NCI-H345 treated with DMSO at 0.1 percent for 48 hours (cell line): ENCODE results near the gene TREM2.
"Not testable (repeated sequence)": the region's sequence is repeated elsewhere in the genome, so short reads cannot be mapped to it uniquely, and the experiment has no call there.

Experiments
- DNase-seq: peaks from one replicate; lab custom pipeline; 2025; ENCODE audit not compliant: unreplicated experiment; lab: John Stamatoyannopoulos, UW

TREM2 gene

DNA sequence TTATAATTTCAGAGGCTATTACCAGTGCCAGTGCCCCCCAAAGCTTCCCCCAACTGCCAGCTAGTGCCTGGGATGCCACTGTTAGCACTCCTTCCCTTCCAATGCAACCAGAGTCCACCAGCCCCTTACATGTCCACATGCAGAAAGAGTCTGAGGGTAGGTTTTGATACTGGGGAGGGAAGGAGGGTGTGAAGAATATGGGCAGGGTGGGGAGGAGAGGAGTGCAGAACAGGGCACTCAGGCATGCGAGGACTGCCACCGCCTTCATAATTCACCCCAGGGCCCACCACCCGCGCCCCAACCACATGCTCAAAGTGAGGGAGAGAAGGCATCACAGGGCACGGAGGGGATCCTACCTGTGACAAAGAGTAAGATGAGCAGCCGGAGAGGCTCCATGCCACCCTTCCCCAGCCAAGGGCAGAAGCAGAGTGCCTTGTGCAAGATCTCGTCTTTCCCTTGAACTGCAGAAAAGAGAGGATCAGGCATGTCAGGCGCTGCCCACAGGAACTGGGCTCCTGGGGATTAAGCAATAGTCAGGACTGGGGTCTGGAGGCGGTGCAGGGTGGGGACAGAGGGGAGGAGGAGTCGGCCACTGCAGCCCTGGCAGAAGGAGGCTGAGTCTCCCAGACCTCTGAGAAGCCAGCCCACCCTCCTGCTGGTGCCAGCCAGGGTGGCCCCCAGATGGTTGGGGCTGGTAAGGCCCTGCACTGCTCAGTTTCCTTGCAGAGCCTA lies at the start of gene TREM2:
TREM2 (minus strand) TSS at position 430 of the 732 bp plus-strand sequence; CDS start at position 396, 34 bp downstream.
- no peak for DNase-seq

DNA sequence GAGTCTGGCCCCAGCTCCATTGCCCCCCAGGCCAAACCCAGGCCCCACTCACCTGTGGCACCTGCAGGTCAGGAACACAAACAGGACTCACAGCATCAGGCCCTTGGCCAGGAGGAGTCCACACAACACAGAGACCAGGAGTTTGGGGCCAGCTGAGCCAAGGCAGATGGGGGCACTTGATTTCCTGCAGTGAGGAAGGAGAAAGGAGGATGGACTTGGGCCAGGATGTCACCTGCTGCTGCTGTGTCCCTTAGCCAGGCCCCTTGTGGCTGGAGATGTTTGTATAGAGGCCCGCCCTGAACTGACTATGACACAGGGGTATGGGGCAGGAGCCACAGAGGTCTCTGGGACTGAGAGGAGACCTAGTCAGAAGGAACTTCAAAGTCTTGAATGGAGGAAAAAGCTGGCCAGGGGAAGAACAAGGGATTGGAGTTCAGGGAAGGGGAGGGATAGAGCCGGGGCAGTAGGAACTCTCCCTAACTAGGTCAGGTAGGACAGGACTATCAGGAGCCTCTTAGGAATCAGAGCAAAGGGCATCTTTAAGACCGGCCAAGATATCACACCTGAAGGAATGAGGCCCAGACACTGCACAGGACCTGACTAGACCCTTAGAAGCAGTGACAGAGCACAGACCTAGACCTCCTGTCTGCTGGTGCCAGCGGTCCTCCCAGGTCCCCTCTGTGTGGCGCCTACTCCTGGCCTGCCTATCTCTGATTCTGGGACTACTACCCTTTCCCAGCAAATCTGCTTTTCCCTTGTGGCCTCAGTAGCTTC lies 46.8 kb upstream of the TREM2 start:
- DNase-seq: no peak

DNA sequence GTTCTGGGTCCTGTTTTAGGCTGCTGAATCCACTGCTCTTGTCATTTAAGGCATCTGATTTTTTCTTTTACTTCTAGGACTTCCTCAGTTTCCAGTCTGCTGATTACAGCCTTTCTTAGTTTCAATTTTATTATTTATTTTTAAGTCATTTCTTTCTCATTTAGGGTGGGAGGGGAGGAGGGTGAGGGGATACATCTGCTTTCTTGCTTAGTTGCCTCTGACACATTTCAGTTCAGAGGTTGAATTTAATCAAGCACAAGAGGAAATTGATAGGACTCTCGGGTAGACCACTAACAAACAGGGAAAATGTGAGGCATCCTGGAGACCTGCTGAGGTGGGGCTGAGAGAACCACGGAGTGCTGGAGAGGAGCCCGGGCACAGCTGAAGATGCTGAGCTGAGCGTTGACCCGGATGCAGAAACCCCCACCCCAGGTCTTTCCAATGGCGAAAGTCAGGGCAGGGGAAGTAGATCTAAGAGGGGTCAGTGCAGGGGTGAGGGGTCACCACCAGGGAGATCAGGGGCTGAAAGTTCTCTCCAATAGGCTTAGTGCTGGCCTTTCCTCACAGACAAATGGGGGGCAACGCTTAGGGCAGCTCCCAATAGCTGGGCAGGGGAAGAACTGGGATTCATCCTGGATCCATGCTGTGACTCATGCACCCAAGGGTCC lies 45.7 kb upstream of the TREM2 start:
- no peak for DNase-seq

DNA sequence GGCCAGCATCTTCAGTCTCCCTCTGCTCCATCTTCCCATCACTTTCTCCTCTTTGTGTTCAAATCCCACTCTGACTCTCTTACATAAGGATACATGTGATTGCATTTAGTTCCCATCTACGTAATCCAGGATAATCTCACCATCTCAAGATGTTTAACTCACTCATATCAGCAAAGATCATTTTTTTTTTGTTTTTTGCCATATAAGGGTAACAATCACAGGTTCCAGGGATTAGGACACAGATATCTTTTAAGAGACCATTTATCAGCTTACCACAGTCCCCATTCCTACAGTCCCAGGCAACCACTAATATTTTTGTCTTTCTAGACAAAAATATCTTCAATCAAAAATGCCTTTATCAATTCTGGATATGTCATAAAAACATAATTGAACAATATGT lies 41.2 kb upstream of the TREM2 start:
- DNase-seq: no peak

DNA sequence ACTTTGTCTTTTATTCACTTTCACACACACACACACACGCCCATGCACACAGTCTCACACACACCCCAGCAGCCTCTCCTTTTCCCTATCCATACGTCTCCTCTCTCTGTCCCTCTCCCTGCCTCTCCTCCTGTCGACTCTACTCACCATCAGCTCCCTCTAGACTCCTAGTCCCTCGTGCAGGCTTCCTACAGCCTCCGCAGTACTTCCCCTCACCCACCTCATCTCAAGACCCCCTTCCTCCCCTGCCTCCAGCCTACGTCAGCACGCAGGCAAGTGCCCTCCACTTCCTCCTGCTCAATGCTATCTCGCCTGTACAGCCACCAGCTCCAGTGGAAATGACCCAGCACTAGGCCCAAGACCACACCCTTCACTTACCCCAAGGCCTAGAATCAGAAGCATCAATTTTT lies 38.9 kb upstream of the TREM2 start:
- DNase-seq: no peak

DNA sequence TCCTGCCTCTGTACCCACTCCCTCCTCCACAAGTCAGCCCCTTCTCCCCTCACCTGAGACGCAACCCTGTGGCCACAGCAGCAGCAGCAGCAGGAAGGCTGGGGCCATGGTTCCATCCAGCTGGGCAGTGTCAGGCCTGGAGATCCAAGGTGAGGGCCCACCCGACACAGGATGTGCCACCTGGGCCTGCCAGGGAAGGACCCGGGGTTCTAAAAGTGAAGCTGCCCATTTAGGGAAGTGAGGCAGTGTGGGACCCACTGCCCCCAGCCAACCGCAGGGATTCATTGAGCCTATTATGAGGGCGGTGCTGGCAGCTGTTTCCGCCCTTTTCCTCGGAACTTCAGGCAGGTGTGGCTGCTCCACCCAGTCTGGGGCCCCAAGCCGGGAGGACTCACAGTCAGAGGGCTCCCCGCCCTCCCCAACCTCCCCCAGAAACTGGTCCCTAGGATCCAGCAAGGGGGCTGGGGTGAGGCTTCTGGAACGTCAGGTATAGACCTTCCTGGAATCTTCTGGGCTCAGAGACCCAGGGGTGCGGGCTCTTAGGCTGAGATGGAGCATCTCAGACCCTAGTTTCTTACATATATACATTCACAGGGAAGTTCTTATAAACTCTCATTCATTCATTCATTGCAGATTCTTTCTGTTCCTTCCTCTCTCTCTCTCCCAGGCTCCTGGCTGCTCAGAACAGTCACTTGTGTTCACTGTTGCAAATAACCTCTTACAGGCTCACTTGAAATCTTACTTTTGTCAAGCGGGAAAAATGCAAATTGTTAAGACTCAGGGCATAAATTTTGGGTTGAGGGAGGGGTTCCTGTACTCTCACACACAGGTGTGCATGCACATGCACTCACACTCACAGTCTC lies 38.2 kb upstream of the TREM2 start, which contains the start of gene TREML2:
TREML2 (minus strand) TSS at position 249 of the 863 bp plus-strand sequence; CDS start at position 108, 141 bp downstream.
- DNase-seq: no peak

DNA sequence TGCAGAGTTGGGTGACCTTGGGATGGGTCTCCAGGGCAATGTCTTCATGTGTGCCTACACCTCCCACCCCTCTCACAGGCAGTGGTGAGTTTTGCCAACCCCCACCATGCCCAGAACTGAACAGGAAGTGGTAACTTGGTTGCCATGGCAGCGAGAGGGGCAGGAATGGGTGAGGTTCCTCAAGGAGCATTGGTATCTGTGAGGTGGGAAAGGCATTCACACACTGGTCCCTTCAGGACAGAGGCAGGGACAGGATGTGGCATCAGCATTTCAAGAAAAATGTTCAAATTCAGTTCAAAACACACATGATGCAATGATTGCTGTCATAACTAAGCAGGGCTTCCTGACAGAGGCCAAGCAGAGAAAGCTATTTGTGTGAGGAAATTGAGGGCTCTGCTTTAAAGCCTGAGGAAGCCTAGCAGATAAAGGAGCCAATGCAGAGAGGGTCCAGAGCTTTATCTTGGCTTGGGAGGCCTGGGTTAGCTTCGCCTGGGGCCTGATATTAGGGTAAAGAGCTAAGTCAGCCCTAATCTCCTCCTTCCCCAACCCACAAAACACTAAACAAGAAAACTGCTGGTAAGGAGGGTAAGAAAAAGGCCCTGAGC lies 37.5 kb upstream of the TREM2 start:
- no peak for DNase-seq

DNA sequence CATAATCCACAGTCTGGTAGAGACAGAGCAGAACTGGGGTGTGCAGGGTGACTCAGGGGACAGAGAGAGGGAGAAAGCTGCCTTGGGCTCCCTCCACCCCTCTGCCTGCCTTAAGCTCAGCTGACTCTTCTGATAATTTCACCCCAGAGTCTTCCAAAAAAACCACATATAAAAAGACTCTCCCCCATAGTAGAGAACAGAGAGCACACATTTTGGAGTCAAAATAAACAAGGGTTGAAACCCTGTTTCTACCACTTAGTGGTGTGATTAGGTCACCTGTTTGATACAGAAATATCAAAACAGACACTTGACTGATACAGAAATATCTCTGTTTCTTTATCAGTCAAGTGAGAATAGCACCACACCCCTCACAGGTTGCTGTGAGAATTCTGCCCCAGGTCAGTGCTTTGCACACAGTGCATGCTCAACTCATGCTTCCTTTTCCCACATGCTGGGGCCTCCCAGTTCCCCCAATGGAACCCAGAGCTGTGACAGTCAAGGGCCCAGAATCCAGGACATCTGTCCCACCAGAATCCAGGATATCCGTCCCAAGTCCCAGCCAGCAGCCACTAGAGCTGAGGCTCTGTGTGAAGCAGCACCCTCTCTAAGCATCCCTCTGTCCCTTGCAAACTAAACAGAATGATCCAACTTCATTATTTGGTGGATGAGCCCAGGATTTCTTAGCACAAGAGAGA lies 36.8 kb upstream of the TREM2 start:
- DNase-seq: no peak

DNA sequence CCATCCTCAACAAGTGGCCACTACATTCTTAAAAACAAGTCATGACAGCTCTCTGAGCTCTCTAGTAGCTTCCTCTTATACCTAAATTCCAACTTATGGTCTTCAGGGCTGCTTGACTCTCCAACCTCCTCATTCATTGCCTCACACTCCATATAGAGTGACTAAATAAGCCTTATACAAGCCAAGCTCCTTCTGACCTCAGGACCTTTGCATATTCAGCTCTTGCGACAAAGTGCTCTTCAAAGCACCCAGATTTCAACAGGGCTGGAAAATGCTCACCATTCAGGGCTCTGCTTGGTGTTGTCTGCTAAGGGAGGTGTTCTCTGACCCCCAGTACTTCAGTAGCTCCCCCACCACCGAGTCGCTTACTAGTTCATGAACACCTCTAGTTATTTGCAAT lies 34.3 kb upstream of the TREM2 start:
- DNase-seq: no peak

DNA sequence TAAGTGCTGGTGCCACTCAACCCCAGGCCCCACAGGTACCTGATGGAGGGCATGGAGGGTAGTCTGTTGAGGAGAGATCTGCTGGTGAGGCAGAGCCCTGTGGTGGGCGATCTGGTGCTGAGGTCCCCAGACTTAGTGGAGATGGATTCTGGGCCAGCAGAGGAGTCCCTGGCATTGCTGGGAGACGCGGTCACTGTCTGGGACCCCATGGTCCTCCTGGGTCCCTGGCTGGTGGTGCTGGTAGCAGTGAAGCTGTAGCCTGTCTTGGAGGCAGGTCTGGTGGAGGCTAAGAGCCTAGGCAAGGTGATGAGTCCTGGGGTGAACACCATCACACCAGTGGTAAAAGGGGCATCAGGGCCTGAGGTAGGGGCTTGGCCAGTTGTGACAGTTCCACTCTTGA lies 31.5 kb upstream of the TREM2 start:
- no peak for DNase-seq

DNA sequence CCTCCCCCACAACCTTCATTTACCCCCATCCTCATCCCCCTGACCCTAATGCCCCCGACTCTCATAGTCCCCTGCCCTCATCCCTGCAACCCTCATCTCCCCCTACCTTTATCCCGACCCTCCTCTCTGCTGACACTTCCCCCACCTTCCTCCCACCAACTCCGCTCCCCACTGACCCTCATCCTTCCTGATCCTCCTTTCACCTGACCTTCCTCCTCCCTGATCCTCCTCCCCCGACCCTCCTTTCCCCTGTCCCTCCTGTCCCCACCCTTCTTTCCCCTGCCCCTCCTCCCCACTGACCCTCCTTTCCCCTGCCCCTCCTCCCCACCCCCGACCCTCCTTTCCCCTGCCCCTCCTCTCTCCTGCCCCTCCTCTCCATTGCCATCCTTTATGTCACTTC lies 31.0 kb upstream of the TREM2 start:
- no peak for DNase-seq

DNA sequence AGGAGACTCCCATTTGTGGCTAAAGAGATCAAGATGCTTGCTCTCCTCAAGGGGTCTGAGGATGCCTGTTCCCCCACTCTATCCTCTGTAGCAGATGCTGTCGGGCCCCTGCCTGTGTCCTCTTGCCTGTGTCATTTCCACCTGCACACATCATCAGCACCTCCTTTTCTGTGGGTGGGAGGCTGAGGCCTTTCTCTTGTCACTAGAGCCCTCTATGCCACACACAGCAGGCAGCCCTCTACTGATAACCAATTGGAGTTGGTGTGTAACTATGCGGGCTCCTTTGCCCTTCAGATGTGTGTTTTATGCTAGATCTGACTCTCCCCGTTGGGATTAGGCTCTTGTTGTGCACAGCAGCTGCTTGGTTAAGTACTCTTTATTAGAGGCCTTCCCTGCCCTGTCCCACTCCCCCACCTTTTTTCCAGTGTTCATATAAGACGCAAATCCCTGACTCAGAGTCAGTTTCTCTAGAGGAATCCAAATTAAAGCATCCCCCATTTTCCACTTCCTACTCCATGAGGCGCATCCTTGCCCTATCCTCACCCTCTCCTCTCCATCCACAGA lies 30.3 kb upstream of the TREM2 start:
- DNase-seq: no peak

DNA sequence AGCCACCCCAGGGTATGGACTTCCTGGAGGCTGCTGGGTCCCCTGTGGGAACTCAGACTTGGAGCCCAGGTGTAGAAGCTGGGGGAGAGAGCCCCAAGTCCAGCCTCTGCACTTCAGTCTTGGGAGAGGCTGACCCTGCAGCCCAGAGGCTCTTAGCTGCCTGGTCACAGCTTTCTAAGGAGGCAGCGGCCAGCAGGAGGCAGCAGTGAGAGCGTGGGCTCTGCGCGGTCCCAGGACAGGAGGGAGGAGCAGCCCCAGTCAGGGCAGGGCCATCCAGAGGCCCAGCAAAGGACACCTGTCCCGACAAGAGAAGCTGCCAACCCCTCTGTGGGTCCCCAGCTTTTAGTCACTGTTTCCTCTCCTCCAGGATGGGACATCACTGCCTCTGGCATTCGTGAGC lies 28.7 kb upstream of the TREM2 start:
- no peak for DNase-seq

DNA sequence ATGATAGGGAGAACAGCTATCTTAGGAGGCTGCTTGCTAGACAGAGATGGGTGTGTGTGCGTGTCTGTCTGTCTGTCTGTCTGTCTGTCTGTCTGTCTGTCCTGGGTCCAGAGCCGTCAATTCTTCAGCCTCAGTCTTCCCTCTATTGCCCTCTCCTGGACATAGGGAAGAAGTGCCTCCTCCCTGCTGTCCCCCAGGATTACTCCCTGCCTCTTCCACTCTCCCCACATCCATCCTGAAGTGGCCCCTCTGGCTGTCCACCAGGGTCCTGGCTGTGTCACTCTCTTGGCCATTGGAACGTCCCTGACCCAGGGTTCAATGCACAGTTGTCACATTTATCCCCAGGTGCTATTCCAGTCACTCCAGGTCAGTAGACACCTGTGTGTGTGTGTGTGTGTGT lies 27.9 kb upstream of the TREM2 start:
- no peak for DNase-seq

DNA sequence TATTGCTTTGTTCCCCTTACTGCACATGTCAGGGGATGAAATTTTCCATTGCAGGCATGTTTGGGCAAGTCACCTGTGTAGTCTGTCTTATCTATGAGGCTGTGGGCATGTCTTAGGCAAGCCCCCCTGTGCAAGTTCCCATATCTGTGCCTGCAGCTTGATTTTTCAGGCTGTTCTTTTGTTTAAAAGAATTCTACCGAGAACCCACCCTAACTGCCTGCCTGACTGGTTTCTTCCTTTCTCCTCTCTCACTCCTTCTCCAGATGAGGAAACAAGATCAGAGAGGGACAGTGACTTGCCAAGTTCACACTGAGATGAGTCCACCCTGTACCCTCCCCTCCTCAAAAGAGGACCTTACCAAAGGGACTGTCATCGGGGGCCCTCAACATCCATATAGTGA lies 27.1 kb upstream of the TREM2 start:
- DNase-seq: no peak

DNA sequence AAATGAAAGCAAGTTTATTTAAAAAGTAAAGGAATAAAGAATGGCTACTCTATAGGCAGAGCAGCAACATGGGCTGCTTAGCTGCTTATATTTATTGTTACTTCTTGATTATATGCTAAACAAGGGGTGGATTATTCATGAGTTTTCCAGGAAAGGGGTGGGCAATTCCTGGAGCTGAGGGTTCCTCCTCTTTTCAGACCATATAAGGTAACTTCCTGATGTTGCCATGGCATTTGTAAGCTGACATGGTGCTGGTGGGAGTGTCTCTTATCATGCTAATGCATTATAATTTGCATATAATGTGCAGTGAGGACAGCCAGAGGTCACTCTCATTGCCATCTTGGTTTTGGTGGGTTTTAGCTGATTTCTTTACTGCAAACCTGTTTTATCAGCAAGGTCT lies 26.1 kb upstream of the TREM2 start:
- DNase-seq: not testable (repeated sequence)

DNA sequence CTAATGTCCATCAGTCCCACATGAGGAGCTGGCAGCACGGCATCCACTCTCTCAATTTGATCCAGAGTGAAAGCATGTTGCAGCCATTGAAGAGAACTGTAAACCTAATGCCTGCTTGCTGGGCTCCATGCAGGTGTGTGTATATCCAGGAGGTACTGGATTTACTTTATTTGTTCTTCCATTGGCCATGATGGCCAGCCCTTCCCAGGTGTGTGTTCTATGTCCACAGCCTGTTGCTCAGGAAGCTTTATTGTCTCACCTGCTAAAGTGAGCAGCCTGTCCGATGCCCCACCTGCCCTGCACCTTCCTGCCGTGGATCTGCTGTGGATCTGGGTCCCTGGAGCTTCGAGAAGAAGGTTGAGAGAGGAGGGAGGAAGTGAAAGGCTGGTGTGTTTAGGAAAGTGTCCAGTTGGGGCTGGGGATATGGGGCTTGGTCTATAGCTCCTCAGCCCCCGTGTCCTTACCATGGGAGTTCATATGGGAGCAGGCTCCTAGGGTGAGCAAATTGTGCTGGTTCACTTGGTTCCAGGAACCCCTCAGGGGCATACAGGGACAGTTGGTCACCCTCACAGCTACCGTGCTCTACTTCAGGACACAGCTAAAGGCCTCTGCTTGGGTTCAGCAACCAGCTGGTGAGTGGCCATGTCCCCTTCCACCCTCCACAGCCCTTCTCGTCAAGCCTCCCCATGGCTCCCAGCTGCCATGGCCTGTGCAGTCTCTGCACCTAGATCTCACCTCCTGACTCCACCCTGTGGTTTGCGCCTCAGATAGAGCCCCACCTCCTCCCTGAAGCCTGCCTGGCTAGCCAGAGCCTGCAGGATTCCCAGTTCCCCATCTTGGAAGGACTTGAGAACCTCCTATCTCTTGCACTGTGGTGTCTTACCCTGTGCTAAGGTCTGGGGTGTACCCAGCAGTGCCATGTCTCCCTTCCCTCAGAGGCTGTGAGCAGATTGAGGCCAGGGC lies 25.3 kb upstream of the TREM2 start:
- DNase-seq: no peak

DNA sequence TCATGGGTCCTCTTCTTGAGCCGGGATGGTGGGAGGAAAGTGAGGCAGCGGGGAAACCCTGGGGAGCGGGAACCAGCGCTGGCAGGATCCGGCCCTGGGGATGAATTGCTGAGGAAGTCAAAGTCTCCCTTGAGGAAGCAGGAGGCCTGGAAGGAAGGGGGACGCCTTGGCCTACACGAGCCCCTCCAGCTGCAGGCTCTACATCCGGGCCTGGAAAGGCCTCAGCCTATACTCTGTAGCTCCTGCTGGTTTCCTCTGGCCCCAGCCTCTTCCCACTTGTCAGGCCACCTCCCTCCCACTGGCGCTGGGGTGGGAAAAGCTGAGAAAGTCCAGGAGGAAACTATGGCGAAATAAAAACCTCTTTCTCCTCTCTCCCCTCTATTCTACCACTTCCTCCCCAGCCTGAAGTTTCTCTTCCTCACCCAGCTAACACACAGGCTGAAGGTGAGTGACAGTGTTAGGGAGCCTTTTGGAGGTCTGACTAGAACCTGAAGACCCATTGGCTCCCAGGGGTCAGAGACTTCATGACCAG lies 23.2 kb upstream of the TREM2 start:
- no peak for DNase-seq
